HEK293T (cell line): Measurements from ENCODE around the gene TXLNG.

ENCODE experiments used
- CTCF ChIA-PET: fragments of 350-600 bp; formaldehyde crosslinking; extraction: SDS; loops from one replicate; lab custom pipeline; 2021; ENCODE audit warnings: antibody characterized with exemption, inconsistent platforms; lab: Yijun Ruan, JAX
- POLR2A ChIA-PET: fragments of 350-600 bp; formaldehyde crosslinking; extraction: SDS; loops from one replicate; lab custom pipeline; 2020; ENCODE audit warnings: antibody characterized with exemption, inconsistent platforms; lab: Yijun Ruan, JAX
- DNase-seq: peaks from one replicate; pipeline ENCODE4 v3.0.0; 2012; ENCODE audit warnings: mixed read lengths; ENCODE audit errors: extremely low spot score
- ARNT ChIP-seq: fragments of 450-650 bp; IDR thresholded peaks from 2 replicates; pipeline ENCODE4 v1.6.1; 2017; ENCODE audit warnings: mild to moderate bottlenecking
- BHLHE40 ChIP-seq: fragments of 450-650 bp; IDR thresholded peaks from 2 replicates; pipeline ENCODE4 v1.6.1; 2016; ENCODE audit warnings: mild to moderate bottlenecking, moderate library complexity, borderline replicate concordance
- CTBP1 ChIP-seq: fragments of 450-650 bp; IDR thresholded peaks from 2 replicates; pipeline ENCODE4 v1.6.1; 2016; ENCODE audit warnings: borderline replicate concordance
- ELF4 ChIP-seq: fragments of 450-650 bp; IDR thresholded peaks from 2 replicates; pipeline ENCODE4 v1.6.1; 2017; ENCODE audit warnings: antibody characterized with exemption
- FOXA1 ChIP-seq: fragments of 450-650 bp; IDR thresholded peaks from 2 replicates; pipeline ENCODE4 v1.6.1; 2016; ENCODE audit warnings: mild to moderate bottlenecking
- FOXK2 ChIP-seq: fragments of 450-650 bp; IDR thresholded peaks from 2 replicates; pipeline ENCODE4 v1.6.1; 2016; ENCODE audit warnings: mild to moderate bottlenecking
- FOXM1 ChIP-seq: fragments of 450-650 bp; IDR thresholded peaks from 2 replicates; pipeline ENCODE4 v1.6.1; 2017; ENCODE audit warnings: mild to moderate bottlenecking, borderline replicate concordance
- HDGF ChIP-seq: fragments of 450-650 bp; IDR thresholded peaks from 2 replicates; pipeline ENCODE4 v1.6.1; 2017; ENCODE audit warnings: antibody characterized with exemption, borderline replicate concordance
- L3MBTL2 ChIP-seq: fragments of 450-650 bp; conservative IDR thresholded peaks from 2 replicates; pipeline ENCODE4 v1.6.1; 2016; ENCODE audit warnings: mild to moderate bottlenecking
- LEF1 ChIP-seq: fragments of 450-650 bp; IDR thresholded peaks from 2 replicates; pipeline ENCODE4 v1.6.1; 2017; ENCODE audit warnings: mild to moderate bottlenecking, borderline replicate concordance
- NFRKB ChIP-seq: fragments of 450-650 bp; IDR thresholded peaks from 2 replicates; pipeline ENCODE4 v1.6.1; 2016; ENCODE audit warnings: mild to moderate bottlenecking, moderate library complexity
- PKNOX1 ChIP-seq: fragments of 450-650 bp; IDR thresholded peaks from 2 replicates; pipeline ENCODE4 v1.6.1; 2016
- SP1 ChIP-seq: fragments of 450-650 bp; IDR thresholded peaks from 2 replicates; pipeline ENCODE4 v1.6.1; 2017
- SUZ12 ChIP-seq: fragments of 450-650 bp; IDR thresholded peaks from 2 replicates; pipeline ENCODE4 v1.6.1; 2016; ENCODE audit warnings: mild to moderate bottlenecking
- TARDBP ChIP-seq: fragments of 450-650 bp; IDR thresholded peaks from 2 replicates; pipeline ENCODE4 v1.6.1; 2016
- ZNF384 ChIP-seq: fragments of 450-650 bp; IDR thresholded peaks from 2 replicates; pipeline ENCODE4 v1.6.1; 2016

TXLNG gene

GRCh38 chrX:16842684-16843083, 56.4 kb downstream of the TXLNG start:
- ChIA-PET CTCF (no interaction called here), POLR2A (no interaction called here)
- DNase-seq, result no peak
- no peak for TF ChIP-seq ZNF384
- no peak for TF ChIP-seq CTBP1
- no peak for TF ChIP-seq SP1
- no peak for TF ChIP-seq FOXK2
- no peak for TF ChIP-seq HDGF
- TF ChIP-seq PKNOX1, result no peak
- no peak for TF ChIP-seq BHLHE40
- TF ChIP-seq SUZ12, result no peak
- TF ChIP-seq FOXA1, result no peak
- no peak for TF ChIP-seq ELF4
- TF ChIP-seq FOXM1, result no peak
- no peak for TF ChIP-seq LEF1
- no peak for TF ChIP-seq ARNT

- ChIA-PET CTCF (no interaction called here), POLR2A (no interaction called here)
- no peak for DNase-seq
- TF ChIP-seq HDGF (no peak), LEF1 (no peak), TARDBP (no peak), ELF4 (no peak), SUZ12 (no peak), FOXM1 (no peak), L3MBTL2 (no peak), ZNF384 (no peak), NFRKB (no peak), FOXK2 (no peak), ARNT (no peak), CTBP1 (no peak), SP1 (no peak)
Measured at GRCh38 chrX:16843208-16843909, 57.1 kb downstream of the TXLNG start.

DNA sequence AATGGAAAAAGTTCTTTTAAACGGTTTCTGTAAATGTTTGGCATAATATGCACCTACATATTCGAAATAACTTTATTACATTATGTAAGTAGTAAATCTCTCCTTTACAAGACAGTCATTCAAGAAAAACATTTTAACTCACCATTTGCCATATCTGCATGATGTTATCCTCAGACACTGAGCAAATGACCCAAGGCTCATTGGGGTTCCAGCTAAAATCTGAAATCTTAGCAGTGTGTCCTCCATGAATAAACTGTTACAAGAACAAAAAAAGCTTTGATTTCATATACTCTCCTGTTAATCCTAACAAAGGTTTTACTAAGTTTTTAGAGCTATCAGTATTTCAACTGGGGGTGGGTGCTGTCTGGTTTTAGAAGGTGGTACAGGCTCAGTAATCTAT, 59.4 kb downstream of the TXLNG start:
- TF ChIP-seq SP1 (no peak), ZNF384 (no peak), ARNT (no peak), CTBP1 (no peak), LEF1 (no peak), L3MBTL2 (no peak), SUZ12 (no peak), TARDBP (no peak), FOXM1 (no peak), PKNOX1 (no peak), ELF4 (no peak), BHLHE40 (no peak), FOXA1 (no peak), NFRKB (no peak)
- ChIA-PET CTCF (no interaction called here), POLR2A (no interaction called here)
- no peak for DNase-seq

- ChIA-PET CTCF (interaction anchor here (1.0 kb wide), 1 partner anchor 34 kb away, joined by 3 read pairs; no protein-coding TSS in a partner anchor), POLR2A (no interaction called here)
- no peak for TF ChIP-seq L3MBTL2
- no peak for TF ChIP-seq ARNT
- TF ChIP-seq PKNOX1, result no peak
- TF ChIP-seq FOXM1, result no peak
- TF ChIP-seq HDGF, result no peak
- no peak for TF ChIP-seq FOXA1
- TF ChIP-seq ZNF384, result no peak
- TF ChIP-seq TARDBP, result no peak
- TF ChIP-seq CTBP1, result no peak
- TF ChIP-seq NFRKB, result no peak
- TF ChIP-seq LEF1, result no peak
- TF ChIP-seq FOXK2, result no peak
- no peak for DNase-seq
Measured at GRCh38 chrX:16848541-16848940, 62.3 kb downstream of the TXLNG start.

- no peak for TF ChIP-seq TARDBP
- no peak for TF ChIP-seq LEF1
- ChIA-PET CTCF (no interaction called here), POLR2A (no interaction called here)
- DNase-seq, result no peak
Measured at GRCh38 chrX:16851421-16851820, 65.2 kb downstream of the TXLNG start.

- POLR2A ChIA-PET, result no interaction called here
- TF ChIP-seq FOXK2, result no peak
- TF ChIP-seq TARDBP, result no peak
- TF ChIP-seq CTBP1, result no peak
- no peak for TF ChIP-seq PKNOX1
- TF ChIP-seq LEF1, result no peak
- no peak for TF ChIP-seq SUZ12
- TF ChIP-seq HDGF, result no peak
- TF ChIP-seq SP1, result no peak
- no peak for TF ChIP-seq ZNF384
- no peak for TF ChIP-seq L3MBTL2
- TF ChIP-seq FOXA1, result no peak
- TF ChIP-seq FOXM1, result no peak
- no peak for TF ChIP-seq ARNT
- no peak for TF ChIP-seq NFRKB
- DNase-seq, result no peak
- CTCF ChIA-PET, result interaction anchor here (1.5 kb wide), 1 partner anchor 15 kb away, joined by 3 read pairs; no protein-coding TSS in a partner anchor
Measured at GRCh38 chrX:16851827-16852226, 65.6 kb downstream of the TXLNG start.
